ENCODE results near the gene FANK1. TPM values are rescaled to one million over a fixed set of nuclear protein-coding genes. Genes with fewer than 3 reads are reported as not detected.
A peak's percentile ranks its signal among the peaks of the same experiment; 100 is the strongest.
"Not testable (repeated sequence)": the region's sequence is repeated elsewhere in the genome, so short reads cannot be mapped to it uniquely, and the experiment has no call there.

Gene FANK1
- polyA plus RNA-seq, 1 donor from 2014 or later, result not detected

GRCh38 chr10:125936331-125936730 lies 40.0 kb downstream of the FANK1 start:
- H3K4me1 Mint-ChIP-seq, result peaks cover 0 to 1% (median 0%) of the 10 kb centered on the region in 3 donors
- no peak overlapping the region for H3K4me3 Mint-ChIP-seq
- no peak overlapping the region for H3K27ac Mint-ChIP-seq
- H3K27me3 Mint-ChIP-seq, result peaks cover 15% of the 10 kb centered on the region
- no peaks in the 10 kb centered on the region for H3K36me3 Mint-ChIP-seq
- peaks cover 0 to under 1% (median 0%) of the 10 kb centered on the region in 3 donors for H3K9me3 Mint-ChIP-seq

DNA sequence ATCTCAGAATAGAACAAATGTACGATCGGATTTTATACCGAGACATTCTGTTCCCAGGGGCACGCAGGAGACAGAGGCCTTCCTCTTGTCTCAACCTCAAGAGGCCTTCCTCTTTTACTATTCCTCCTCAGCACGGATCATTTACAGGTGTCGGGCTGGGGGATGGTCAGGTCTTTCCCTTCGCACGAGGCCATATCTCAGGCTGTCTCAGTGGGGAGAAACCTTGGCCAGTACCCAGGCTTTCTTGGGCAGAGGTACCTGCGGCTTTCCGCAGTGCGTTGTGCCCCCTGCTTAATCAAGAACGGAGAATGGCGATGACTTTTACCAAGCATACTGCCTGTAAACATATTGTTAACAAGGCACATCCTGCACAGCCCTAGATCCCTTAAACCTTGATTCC lies 44.2 kb downstream of the FANK1 start:
- H3K27me3 Mint-ChIP-seq, result peaks cover 9% of the 10 kb centered on the region
- H3K27ac Mint-ChIP-seq, result no peak overlapping the region
- H3K36me3 Mint-ChIP-seq, result no peaks in the 10 kb centered on the region
- H3K4me1 Mint-ChIP-seq, result peaks cover 0 to 2% (median 0%) of the 10 kb centered on the region in 3 donors
- peaks cover 0 to 4% (median 0%) of the 10 kb centered on the region in 3 donors for H3K9me3 Mint-ChIP-seq
- H3K4me3 Mint-ChIP-seq, result no peak overlapping the region

GRCh38 chr10:125951290-125951689 lies 54.9 kb downstream of the FANK1 start:
- peaks cover 1 to 15% (median 11%) of the 10 kb centered on the region in 3 donors for H3K9me3 Mint-ChIP-seq
- no peak overlapping the region for H3K4me3 Mint-ChIP-seq
- no peaks in the 10 kb centered on the region for H3K36me3 Mint-ChIP-seq
- no peak overlapping the region for H3K27ac Mint-ChIP-seq
- H3K4me1 Mint-ChIP-seq, result no peaks in the 10 kb centered on the region
- H3K27me3 Mint-ChIP-seq, result no peaks in the 10 kb centered on the region

- Mint-ChIP-seq H3K4me3 (no peak overlapping the region), H3K36me3 (no peaks in the 10 kb centered on the region), H3K9me3 (peaks cover 4 to 15% (median 11%) of the 10 kb centered on the region in 3 donors), H3K4me1 (no peaks in the 10 kb centered on the region), H3K27ac (no peak overlapping the region), H3K27me3 (peaks cover 4% of the 10 kb centered on the region)
These were observed 57.5 kb downstream of the FANK1 start for GRCh38 chr10:125953778-125954385.

DNA sequence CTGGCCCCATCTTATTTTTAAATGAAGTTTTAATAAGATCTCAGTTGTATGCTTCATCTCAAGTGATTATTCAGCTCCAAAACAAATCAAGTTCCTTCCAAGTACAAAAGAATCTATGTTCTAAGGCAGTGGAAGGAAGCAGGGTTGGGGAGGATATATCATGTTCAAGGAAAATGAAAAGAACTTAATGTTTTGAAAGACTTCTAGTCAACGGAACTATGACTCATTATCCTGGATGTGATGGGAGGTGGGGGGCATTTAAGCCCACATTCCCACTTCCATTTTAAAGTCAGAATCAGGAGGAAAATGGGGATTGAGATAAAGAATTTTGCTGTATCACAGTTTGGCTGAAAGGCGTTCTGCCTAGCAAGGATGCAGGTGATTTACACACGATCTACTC lies 59.4 kb downstream of the FANK1 start:
- Mint-ChIP-seq H3K4me3 (no peak overlapping the region), H3K4me1 (no peaks in the 10 kb centered on the region), H3K27me3 (peaks cover 4% of the 10 kb centered on the region), H3K36me3 (no peaks in the 10 kb centered on the region), H3K27ac (no peak overlapping the region), H3K9me3 (peaks cover 4 to 15% (median 11%) of the 10 kb centered on the region in 3 donors)

GRCh38 chr10:125961743-125962142 lies 65.4 kb downstream of the FANK1 start:
- Mint-ChIP-seq H3K27me3 (peaks cover 6% of the 10 kb centered on the region), H3K36me3 (no peaks in the 10 kb centered on the region), H3K4me1 (no peaks in the 10 kb centered on the region), H3K27ac (no peak overlapping the region), H3K4me3 (no peak overlapping the region), H3K9me3 (peaks cover 0 to 2% (median 2%) of the 10 kb centered on the region in 3 donors)

GRCh38 chr10:125962200-125962599 lies 65.8 kb downstream of the FANK1 start:
- Mint-ChIP-seq H3K27me3 (peaks cover 6% of the 10 kb centered on the region), H3K27ac (no peak overlapping the region), H3K9me3 (peaks cover 0 to 2% (median 0%) of the 10 kb centered on the region in 3 donors), H3K4me3 (no peak overlapping the region), H3K4me1 (no peaks in the 10 kb centered on the region), H3K36me3 (no peaks in the 10 kb centered on the region)

- peaks cover 1% of the 10 kb centered on the region for H3K27me3 Mint-ChIP-seq
- no peaks in the 10 kb centered on the region for H3K4me1 Mint-ChIP-seq
- H3K4me3 Mint-ChIP-seq, result no peak overlapping the region
- H3K27ac Mint-ChIP-seq, result no peak overlapping the region
- H3K36me3 Mint-ChIP-seq, result no peaks in the 10 kb centered on the region
- H3K9me3 Mint-ChIP-seq, result peaks cover 0 to 2% (median 0%) of the 10 kb centered on the region in 3 donors
These were observed 68.2 kb downstream of the FANK1 start for GRCh38 chr10:125964558-125964957.

DNA sequence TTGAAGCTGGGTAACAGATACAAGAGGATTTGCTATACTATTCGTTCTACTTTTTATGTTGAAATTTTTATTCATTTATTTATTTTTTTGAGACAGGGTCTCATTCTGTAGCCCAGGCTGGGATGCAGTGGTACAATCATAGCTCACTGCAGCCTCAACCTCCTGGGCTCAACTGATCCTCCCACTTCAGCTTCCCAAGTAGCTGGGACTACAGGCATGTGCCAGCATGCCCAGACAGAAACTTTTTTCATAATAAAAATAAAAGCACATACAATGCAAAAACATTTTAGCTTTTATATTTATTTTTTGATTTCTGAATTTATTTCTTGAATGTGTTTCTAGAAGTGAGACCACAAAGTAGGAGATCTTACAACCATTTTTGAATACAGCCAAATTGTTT lies 71.2 kb downstream of the FANK1 start:
- Mint-ChIP-seq H3K27me3 (no peaks in the 10 kb centered on the region), H3K4me1 (no peaks in the 10 kb centered on the region), H3K36me3 (no peaks in the 10 kb centered on the region), H3K4me3 (no peak overlapping the region), H3K9me3 (peaks cover 0 to 8% (median 0%) of the 10 kb centered on the region in 3 donors), H3K27ac (no peak overlapping the region)

GRCh38 chr10:125970077-125970630 lies 73.8 kb downstream of the FANK1 start:
- not testable (repeated sequence) for H3K27me3 Mint-ChIP-seq, H3K27ac Mint-ChIP-seq, H3K36me3 Mint-ChIP-seq, H3K4me1 Mint-ChIP-seq, H3K9me3 Mint-ChIP-seq, H3K4me3 Mint-ChIP-seq

DNA sequence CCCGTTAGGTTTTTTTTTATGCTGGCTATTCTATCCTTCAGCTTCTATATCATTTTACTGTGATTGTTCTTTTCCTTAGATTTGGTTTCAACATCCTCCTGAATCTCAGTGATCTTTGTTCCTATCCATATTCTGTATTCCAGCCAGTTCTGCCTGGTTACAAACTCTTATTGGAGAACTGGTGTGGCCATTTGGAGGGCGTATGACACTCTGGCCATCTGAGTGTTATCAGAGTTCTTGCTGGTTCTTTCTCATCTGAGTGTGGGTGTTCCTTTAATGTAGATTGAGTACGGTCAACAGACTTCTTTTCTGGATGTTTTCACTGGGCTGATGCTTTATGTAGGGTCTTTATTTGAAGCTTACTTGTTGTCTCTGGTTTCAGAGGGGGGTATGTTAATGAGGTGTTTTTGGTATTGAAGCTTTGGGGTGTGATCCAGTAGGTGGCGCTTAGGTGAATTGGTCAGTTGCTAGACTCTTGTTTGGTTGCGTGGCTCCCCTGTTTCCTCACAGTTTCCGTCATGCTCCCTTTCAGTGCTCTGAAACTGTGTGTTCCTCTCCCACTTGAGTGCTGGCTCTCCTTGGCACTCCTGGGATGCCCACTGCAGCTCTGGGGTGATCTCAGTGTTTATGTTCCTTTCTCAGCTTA lies 80.7 kb downstream of the FANK1 start:
- Mint-ChIP-seq H3K27me3 (peaks cover 11% of the 10 kb centered on the region), H3K36me3 (no peaks in the 10 kb centered on the region), H3K27ac (no peak overlapping the region), H3K4me3 (no peak overlapping the region), H3K4me1 (no peaks in the 10 kb centered on the region), H3K9me3 (peaks cover 0 to 3% (median 0%) of the 10 kb centered on the region in 3 donors)

DNA sequence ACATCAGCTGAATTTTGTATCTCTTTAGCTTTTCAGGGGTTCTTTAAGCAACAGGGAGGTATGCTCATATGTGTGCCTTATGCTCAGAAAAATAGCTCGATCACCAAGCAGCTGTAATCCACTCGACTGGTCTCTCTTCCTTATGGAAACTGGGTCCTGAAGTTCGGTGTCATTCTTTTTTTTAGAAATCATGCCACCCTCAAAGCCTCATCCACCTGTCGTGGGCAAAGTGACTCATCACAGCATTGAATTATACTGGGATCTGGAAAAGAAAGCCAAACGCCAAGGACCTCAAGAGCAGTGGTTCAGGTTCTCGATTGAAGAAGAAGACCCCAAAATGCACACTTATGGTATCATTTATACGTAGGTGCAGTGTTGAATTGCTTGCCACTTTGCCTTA lies 83.6 kb downstream of the FANK1 start:
- Mint-ChIP-seq H3K9me3 (peaks cover 0 to under 1% (median 0%) of the 10 kb centered on the region in 3 donors), H3K4me1 (no peaks in the 10 kb centered on the region), H3K4me3 (no peak overlapping the region), H3K27me3 (peaks cover 11% of the 10 kb centered on the region), H3K27ac (no peak overlapping the region), H3K36me3 (no peaks in the 10 kb centered on the region)

- H3K9me3 Mint-ChIP-seq, result no peaks in the 10 kb centered on the region
- H3K27me3 Mint-ChIP-seq, result peaks cover 11% of the 10 kb centered on the region
- no peaks in the 10 kb centered on the region for H3K36me3 Mint-ChIP-seq
- H3K27ac Mint-ChIP-seq, result no peak overlapping the region
- H3K4me3 Mint-ChIP-seq, result no peak overlapping the region
- H3K4me1 Mint-ChIP-seq, result no peaks in the 10 kb centered on the region
These were observed 84.2 kb downstream of the FANK1 start for GRCh38 chr10:125980521-125981035.

DNA sequence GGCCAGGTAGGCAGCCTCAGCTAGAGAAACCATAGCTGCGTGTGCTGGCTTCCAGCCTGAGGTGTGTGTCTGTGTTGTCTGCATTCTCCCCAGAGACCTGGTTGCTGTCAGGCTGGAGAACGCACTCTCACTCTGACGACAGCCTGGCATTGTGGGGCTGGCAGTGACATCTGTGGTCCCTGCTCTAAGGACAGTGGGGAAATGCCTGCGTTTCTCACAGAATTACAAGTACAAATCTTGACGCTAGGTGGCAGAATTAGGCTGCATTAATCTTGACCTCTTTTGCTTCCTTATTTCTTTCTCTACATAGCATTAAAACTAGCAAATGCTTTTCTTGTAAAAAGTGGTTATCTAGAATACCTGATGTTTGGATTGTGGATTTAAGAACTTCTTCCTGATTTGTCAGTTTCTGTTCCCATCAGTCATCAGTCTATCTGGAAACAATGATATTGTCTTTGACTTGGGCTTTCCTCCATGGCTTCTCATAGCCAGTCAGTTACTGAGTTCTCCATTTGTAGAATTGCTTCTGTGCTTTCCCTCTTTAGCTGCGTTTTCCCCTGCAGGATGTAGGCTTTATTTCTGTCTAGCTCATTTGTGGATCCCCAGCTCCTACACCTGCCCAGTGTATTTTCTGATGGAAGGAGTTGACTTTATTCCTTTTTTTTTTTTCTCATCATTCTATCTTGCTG lies 86.0 kb downstream of the FANK1 start:
- peak overlapping the region in 1 of 3 donors; percentile 40 for H3K27ac Mint-ChIP-seq
- H3K27me3 Mint-ChIP-seq, result peaks cover 6% of the 10 kb centered on the region
- H3K9me3 Mint-ChIP-seq, result no peaks in the 10 kb centered on the region
- no peaks in the 10 kb centered on the region for H3K36me3 Mint-ChIP-seq
- no peaks in the 10 kb centered on the region for H3K4me1 Mint-ChIP-seq
- H3K4me3 Mint-ChIP-seq, result no peak overlapping the region

- Mint-ChIP-seq H3K27ac (no peak overlapping the region), H3K4me3 (no peak overlapping the region), H3K27me3 (peaks cover 4% of the 10 kb centered on the region), H3K4me1 (no peaks in the 10 kb centered on the region), H3K9me3 (no peaks in the 10 kb centered on the region), H3K36me3 (no peaks in the 10 kb centered on the region)
These were observed 86.8 kb downstream of the FANK1 start for GRCh38 chr10:125983161-125983560.
